ENCODE results near the gene LRRC8E.

Gene LRRC8E

DNA sequence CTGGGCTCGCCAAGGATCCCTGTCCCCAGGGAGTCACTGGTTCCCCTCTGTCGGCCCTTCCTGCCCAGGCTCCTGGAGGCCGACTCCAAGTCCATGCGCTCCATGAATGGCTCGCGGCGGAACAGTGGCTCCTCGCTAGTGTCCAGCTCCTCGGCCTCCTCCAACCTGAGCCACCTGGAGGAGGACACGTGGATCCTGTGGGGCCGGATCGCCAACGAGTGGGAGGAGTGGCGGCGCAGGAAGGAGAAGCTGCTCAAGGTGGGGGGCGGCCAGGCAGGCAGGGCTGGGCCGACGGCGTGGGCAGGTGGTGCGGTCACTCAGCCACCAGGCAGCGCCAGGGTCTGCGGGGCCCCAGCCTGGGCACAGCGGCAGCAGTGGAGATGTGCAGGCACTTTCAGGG lies 40.6 kb upstream of the LRRC8E start:
- H3K4me1 ChIP-seq (ENCODE audit: control insufficient read depth, insufficient read depth, low read length) = no peaks in the 10 kb centered on the region
- no peak overlapping the region for H3K4me3 ChIP-seq (ENCODE audit: low read length)
- no peaks in the 10 kb centered on the region for H3K36me3 ChIP-seq (ENCODE audit: control insufficient read depth, insufficient read depth, low read length)
- no peaks in the 10 kb centered on the region for H3K9me3 ChIP-seq (ENCODE audit: control insufficient read depth, insufficient read depth, low read length)
- H3K27me3 ChIP-seq (ENCODE audit: control insufficient read depth, insufficient read depth, low read length) = no peaks in the 10 kb centered on the region
- no peak for DNase-seq (ENCODE audit: low read depth, low spot score)
- H3K27ac ChIP-seq (ENCODE audit: low read length) = no peak overlapping the region
- WGBS (ENCODE audit: insufficient coverage, insufficient read length) = no CpG with 5 or more reads among the region's 23 CpGs

DNA sequence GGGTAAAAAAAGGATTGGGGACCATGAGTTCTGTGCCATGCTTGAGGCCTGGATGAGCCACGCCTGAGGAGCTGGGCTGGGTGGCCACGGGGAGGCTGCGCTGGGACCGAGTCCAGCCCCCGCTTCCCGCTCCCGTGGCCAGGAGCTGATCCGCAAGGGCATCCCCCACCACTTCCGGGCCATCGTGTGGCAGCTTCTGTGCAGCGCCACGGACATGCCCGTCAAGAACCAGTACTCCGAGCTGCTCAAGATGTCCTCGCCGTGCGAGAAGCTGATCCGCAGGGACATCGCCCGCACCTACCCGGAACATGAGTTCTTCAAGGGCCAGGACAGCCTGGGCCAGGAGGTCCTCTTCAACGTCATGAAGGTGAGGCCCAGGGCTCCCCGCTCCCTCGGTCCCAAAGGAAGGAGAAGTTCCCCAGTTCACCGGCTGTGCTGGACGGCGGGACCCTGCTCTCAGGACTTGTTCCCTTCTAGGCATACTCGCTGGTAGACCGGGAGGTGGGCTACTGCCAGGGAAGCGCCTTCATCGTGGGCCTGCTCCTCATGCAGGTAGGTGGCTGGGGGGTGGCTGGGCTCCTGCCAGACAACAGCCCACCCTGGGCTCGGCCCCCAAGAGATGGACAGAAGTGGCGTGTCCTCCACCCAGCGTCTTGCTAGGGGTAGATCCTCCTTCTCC lies 39.4 kb upstream of the LRRC8E start:
- Histone ChIP-seq H3K4me1 (ENCODE audit: control insufficient read depth, insufficient read depth, low read length) (peaks cover 2% of the 10 kb centered on the region; the same call in 1 of the 2 replicates), H3K36me3 (ENCODE audit: control insufficient read depth, insufficient read depth, low read length) (no peaks in the 10 kb centered on the region), H3K27ac (ENCODE audit: low read length) (no peak overlapping the region), H3K27me3 (ENCODE audit: control insufficient read depth, insufficient read depth, low read length) (no peaks in the 10 kb centered on the region), H3K4me3 (ENCODE audit: low read length) (no peak overlapping the region), H3K9me3 (ENCODE audit: control insufficient read depth, insufficient read depth, low read length) (no peaks in the 10 kb centered on the region)
- no peak for DNase-seq (ENCODE audit: low read depth, low spot score)
- WGBS (ENCODE audit: insufficient coverage, insufficient read length) = no CpG with 5 or more reads among the region's 34 CpGs

DNA sequence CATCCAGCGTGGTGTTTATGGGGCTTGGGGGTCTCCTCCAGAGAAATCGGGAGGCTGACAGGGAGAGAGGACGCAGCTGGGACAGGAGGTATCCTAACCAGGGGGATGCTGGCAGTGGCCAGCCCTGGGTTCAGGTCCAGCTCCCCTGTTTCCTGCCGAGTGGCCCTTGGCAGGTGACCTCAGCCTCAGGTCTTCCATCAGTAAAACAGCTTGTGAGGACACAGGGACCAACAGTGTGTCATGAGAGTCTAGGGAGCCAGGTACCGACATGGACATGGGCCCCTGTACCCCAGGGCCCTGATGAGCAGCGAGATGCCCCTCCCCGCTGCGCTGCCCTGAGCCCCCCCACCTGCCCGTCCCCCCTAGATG lies 38.7 kb upstream of the LRRC8E start:
- no peak overlapping the region for H3K27ac ChIP-seq (ENCODE audit: low read length)

DNA sequence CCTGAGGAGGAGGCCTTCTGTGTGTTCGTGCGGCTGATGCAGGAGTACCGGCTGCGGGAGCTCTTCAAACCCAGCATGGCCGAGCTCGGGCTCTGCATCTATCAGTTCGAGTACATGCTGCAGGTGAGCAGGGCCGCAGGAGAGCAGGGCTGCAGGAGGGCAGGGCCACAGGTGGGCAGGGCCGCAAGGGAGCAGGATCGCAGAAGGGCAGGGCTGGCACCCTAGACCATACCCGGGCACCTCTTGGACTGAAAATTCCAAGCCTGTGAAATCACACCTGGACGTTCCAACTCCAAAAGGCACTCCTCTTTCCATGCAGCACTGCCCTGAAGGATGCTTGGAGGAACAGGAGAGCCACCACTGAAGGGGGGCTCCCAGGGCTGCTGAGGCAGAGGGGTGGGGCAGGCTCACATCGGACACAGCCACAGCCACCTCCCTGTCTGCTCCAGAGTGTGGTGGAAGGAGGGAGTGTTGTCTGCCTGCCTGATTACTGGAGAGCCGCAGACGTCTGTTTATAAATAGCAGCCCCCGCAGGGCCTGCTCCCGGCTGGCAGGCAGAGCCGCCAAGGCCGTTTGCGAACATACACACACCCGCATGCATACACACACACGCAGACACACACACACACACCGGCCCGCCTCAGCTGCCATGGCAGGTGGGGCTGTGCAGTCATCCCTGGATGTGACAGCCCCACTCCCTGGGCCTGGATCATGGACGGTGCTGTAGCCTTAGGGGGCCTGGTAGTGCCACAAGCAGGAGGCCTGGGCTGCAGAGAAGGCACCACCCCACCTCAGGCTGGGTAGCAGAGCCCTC lies 38.1 kb upstream of the LRRC8E start:
- Histone ChIP-seq H3K27ac (ENCODE audit: low read length) (no peak overlapping the region), H3K36me3 (ENCODE audit: control insufficient read depth, insufficient read depth, low read length) (no peaks in the 10 kb centered on the region), H3K27me3 (ENCODE audit: control insufficient read depth, insufficient read depth, low read length) (no peaks in the 10 kb centered on the region), H3K4me3 (ENCODE audit: low read length) (no peak overlapping the region), H3K4me1 (ENCODE audit: control insufficient read depth, insufficient read depth, low read length) (peaks cover 2% of the 10 kb centered on the region; the same call in 1 of the 2 replicates), H3K9me3 (ENCODE audit: control insufficient read depth, insufficient read depth, low read length) (no peaks in the 10 kb centered on the region)
- DNase-seq (ENCODE audit: low read depth, low spot score) = no peak
- WGBS (ENCODE audit: insufficient coverage, insufficient read length) = no CpG with 5 or more reads among the region's 25 CpGs

More for the DNA sequence above, 38.7 kb upstream of the LRRC8E start:
- no peaks in the 10 kb centered on the region for H3K9me3 ChIP-seq (ENCODE audit: control insufficient read depth, insufficient read depth, low read length)
- no peak overlapping the region for H3K4me3 ChIP-seq (ENCODE audit: low read length)
- no peaks in the 10 kb centered on the region for H3K36me3 ChIP-seq (ENCODE audit: control insufficient read depth, insufficient read depth, low read length)
- no peak for DNase-seq (ENCODE audit: low read depth, low spot score)
- peaks cover 2% of the 10 kb centered on the region; the same call in 1 of the 2 replicates for H3K4me1 ChIP-seq (ENCODE audit: control insufficient read depth, insufficient read depth, low read length)
- no CpG with 5 or more reads among the region's 9 CpGs for WGBS (ENCODE audit: insufficient coverage, insufficient read length)
- H3K27me3 ChIP-seq (ENCODE audit: control insufficient read depth, insufficient read depth, low read length) = no peaks in the 10 kb centered on the region

DNA sequence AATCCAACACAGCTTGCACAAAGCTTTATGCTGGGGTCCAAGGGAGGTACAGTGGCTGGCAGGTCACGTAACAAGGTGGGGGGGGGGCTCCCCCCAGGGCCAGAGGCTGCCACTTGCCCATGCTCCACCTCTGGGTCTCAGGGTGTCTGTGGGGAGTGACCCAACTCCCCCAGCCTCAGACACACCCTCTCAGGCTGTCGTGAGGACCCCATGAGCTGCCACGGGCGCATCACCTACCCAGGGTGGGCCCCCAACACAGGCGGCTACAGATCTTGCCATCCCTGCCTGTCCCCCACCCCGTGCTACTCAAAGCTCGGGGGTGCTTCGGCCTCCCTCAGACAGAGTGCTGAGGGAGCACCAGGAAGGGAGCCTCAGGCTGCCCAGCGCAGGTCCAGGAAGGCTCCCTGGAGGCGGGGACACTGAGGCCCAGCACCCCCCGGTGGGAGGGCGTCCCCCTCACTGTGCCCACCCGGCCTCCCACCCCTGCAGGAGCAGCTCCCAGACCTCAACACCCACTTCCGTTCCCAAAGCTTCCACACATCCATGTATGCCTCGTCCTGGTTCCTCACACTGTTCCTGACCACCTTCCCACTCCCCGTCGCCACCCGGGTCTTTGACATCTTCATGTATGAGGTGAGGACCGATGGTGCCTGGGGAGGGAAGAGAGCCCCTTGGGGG lies 37.2 kb upstream of the LRRC8E start:
- Histone ChIP-seq H3K27ac (ENCODE audit: low read length) (no peak overlapping the region), H3K36me3 (ENCODE audit: control insufficient read depth, insufficient read depth, low read length) (no peaks in the 10 kb centered on the region), H3K4me3 (ENCODE audit: low read length) (no peak overlapping the region), H3K9me3 (ENCODE audit: control insufficient read depth, insufficient read depth, low read length) (no peaks in the 10 kb centered on the region), H3K4me1 (ENCODE audit: control insufficient read depth, insufficient read depth, low read length) (peaks cover 2% of the 10 kb centered on the region; the same call in 1 of the 2 replicates), H3K27me3 (ENCODE audit: control insufficient read depth, insufficient read depth, low read length) (no peaks in the 10 kb centered on the region)
- no peak for DNase-seq (ENCODE audit: low read depth, low spot score)
- WGBS (ENCODE audit: insufficient coverage, insufficient read length) = no CpG with 5 or more reads among the region's 19 CpGs

DNA sequence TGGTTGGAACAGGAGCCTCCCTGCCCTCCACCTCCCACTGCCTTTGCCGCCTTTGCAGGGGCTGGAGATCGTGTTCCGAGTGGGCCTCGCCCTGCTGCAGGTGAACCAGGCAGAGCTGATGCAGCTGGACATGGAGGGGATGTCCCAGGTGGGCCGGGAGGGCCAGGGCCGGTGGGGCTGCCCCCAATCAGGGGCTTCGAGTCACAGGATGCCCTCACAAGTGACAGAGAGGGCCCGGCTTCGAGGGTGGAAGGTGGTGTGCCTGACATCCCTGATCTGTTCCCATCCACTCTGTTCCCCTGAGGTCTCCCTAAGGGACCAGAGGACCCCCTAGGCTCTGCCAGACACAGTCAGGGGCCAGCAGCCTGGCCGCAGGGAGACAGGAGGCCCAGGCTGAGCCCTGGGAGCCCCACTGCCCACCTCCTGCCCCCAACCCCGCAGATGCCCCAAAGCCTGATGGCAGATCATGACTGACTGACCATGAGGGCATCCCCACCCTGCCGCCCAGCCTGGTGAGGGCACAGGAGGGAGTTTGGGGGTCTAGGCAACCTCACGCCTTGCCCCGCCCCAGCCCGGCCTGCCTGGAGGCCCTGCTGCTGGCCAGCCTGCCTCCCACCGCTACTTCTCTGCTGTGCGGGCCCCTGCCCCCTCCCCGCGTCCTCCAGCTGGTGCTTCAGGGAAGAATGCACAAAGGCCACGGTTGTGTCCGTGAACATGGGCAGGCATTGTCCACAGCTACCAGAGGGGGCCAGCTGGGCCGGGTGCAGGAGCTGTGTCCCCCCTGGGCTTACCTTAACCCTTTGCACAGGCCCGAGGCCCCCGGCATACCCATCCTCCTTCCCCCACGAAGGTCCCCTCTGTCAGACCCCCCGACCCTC lies 36.4 kb upstream of the LRRC8E start:
- no peaks in the 10 kb centered on the region; the same call in 1 of the 2 replicates for H3K36me3 ChIP-seq (ENCODE audit: control insufficient read depth, insufficient read depth, low read length)
- H3K4me3 ChIP-seq (ENCODE audit: low read length) = no peak overlapping the region
- no peaks in the 10 kb centered on the region for H3K9me3 ChIP-seq (ENCODE audit: control insufficient read depth, insufficient read depth, low read length)
- DNase-seq (ENCODE audit: low read depth, low spot score) = no peak
- H3K27ac ChIP-seq (ENCODE audit: low read length) = no peak overlapping the region
- H3K4me1 ChIP-seq (ENCODE audit: control insufficient read depth, insufficient read depth, low read length) = peaks cover 2% of the 10 kb centered on the region; the same call in 1 of the 2 replicates
- no peaks in the 10 kb centered on the region for H3K27me3 ChIP-seq (ENCODE audit: control insufficient read depth, insufficient read depth, low read length)
- WGBS (ENCODE audit: insufficient coverage, insufficient read length) = no CpG with 5 or more reads among the region's 26 CpGs

DNA sequence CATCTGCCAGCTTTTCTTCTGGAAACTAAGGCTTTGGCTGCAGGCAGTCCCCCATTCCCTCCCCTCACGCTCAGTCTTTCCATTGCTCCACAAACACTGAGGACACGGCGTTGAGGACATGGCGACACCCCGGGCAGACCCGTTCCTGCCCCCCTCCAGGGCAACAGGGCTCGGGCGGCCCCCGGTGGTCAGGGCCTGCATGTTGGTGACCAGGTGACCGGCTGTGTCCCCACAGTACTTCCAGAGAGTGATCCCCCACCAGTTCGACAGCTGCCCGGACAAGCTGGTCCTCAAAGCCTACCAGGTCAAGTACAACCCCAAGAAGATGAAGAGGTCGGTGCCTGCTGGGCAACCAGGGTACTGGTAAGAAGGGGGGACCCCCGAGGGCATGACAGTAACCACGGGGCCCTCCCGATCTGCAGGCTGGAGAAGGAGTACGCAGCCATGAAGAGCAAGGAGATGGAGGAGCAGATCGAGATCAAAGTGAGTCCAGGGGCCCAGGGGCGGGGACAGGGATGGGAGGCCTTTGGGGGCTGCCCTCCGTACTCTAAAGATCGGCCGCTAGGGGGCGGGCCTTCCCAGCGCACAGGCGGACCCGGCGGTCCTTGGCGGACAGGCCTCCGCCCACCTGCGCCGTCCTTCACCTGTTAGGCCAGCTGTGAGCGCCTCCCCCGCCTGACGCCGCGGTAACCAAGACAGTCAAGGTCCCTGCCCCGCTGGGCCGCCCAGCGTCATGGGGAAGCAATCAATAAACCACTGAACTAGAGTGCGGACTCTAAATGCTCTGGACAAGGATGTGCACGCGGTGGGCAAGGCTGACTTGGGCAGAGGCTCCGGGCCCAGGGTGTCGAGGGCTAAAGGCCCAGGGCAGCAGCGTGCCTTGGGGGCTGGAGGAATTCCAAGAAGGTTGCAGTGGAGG lies 35.2 kb upstream of the LRRC8E start:
- H3K4me3 ChIP-seq (ENCODE audit: low read length) = no peak overlapping the region
- peaks cover 2% of the 10 kb centered on the region; the same call in 1 of the 2 replicates for H3K4me1 ChIP-seq (ENCODE audit: control insufficient read depth, insufficient read depth, low read length)
- H3K27ac ChIP-seq (ENCODE audit: low read length) = no peak overlapping the region
- no CpG with 5 or more reads among the region's 45 CpGs for WGBS (ENCODE audit: insufficient coverage, insufficient read length)
- H3K9me3 ChIP-seq (ENCODE audit: control insufficient read depth, insufficient read depth, low read length) = no peaks in the 10 kb centered on the region
- no peak for DNase-seq (ENCODE audit: low read depth, low spot score)
- no peaks in the 10 kb centered on the region for H3K27me3 ChIP-seq (ENCODE audit: control insufficient read depth, insufficient read depth, low read length)
- H3K36me3 ChIP-seq (ENCODE audit: control insufficient read depth, insufficient read depth, low read length) = no peaks in the 10 kb centered on the region; the same call in 1 of the 2 replicates

DNA sequence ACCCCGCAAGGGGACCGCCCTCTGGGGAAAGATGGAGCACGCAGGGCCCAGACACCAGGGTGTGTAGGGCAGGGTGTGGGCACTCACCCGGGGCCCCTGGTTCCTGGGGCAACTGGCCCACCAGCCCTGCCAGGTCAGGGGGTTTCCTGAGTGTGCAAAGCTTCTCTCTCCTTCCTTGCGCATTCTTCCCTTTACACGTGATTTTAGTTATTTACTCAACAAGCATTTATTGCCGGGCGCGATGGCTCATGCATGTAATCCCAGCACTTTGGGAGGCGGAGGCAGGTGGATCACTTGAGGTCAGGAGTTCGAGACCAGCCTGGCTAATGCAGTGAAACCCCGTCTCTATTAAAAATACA lies 34.6 kb upstream of the LRRC8E start:
- no peak for DNase-seq (ENCODE audit: low read depth, low spot score)
- Histone ChIP-seq H3K9me3 (ENCODE audit: control insufficient read depth, insufficient read depth, low read length) (no peaks in the 10 kb centered on the region), H3K36me3 (ENCODE audit: control insufficient read depth, insufficient read depth, low read length) (no peaks in the 10 kb centered on the region; the same call in 1 of the 2 replicates), H3K27me3 (ENCODE audit: control insufficient read depth, insufficient read depth, low read length) (no peaks in the 10 kb centered on the region), H3K4me3 (ENCODE audit: low read length) (no peak overlapping the region), H3K4me1 (ENCODE audit: control insufficient read depth, insufficient read depth, low read length) (peaks cover 2% of the 10 kb centered on the region; the same call in 1 of the 2 replicates), H3K27ac (ENCODE audit: low read length) (no peak overlapping the region)
- no CpG with 5 or more reads among the region's 12 CpGs for WGBS (ENCODE audit: insufficient coverage, insufficient read length)

DNA sequence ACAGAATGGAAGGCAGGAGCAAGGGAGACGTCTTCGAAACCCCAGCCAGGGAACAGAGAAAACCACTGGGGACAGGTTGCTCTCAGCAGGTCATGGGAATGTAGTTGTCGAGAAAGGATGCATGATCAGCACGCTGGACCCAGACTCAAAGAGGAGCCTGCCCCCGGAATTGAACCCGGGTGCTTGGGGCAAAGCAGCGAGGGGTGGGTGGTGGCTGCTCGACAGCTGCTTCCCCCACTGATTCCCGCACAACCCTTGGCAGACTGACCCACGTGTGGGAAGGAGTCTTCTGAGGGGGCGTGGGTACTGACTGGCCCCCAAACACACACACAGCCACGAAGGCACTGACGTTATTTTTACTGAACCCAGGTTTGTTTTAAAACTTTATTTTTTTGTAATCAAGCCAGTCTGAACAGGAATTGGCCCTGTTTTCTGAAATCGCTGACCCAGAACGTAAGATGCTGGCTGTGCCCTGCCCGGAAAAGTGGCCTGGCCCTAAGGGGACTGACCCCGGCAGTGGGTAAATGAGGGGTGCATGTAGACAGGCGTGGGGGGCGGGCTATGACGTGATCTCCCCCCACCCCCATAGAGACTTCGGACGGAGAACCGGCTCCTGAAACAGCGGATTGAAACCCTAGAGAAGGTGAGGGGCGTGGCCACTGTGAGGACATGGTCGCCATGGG lies 32.7 kb upstream of the LRRC8E start:
- no peak overlapping the region for H3K27ac ChIP-seq (ENCODE audit: low read length)
- DNase-seq (ENCODE audit: low read depth, low spot score) = no peak
- no CpG with 5 or more reads among the region's 26 CpGs for WGBS (ENCODE audit: insufficient coverage, insufficient read length)
- H3K9me3 ChIP-seq (ENCODE audit: control insufficient read depth, insufficient read depth, low read length) = no peaks in the 10 kb centered on the region
- no peaks in the 10 kb centered on the region for H3K27me3 ChIP-seq (ENCODE audit: control insufficient read depth, insufficient read depth, low read length)
- H3K4me3 ChIP-seq (ENCODE audit: low read length) = no peak overlapping the region
- no peaks in the 10 kb centered on the region; the same call in 1 of the 2 replicates for H3K36me3 ChIP-seq (ENCODE audit: control insufficient read depth, insufficient read depth, low read length)
- peaks cover 3% of the 10 kb centered on the region for H3K4me1 ChIP-seq (ENCODE audit: control insufficient read depth, insufficient read depth, low read length)
